Eye (tissue), 1 donor: ENCODE measurements around the gene ATF6.
A peak's percentile ranks its signal among the peaks of the same experiment; 100 is the strongest.

Experiments
- DNase-seq: peaks from one replicate; pipeline ENCODE4 v3.0.0-alpha.2; 2015

The ATF6 gene

GRCh38 chr1:161945306-161946060 lies 179.4 kb downstream of the ATF6 start:
- no peak for DNase-seq

- DNase-seq: peak; percentile 42
Measured at GRCh38 chr1:161946071-161946987, 180.2 kb downstream of the ATF6 start.

- no peak for DNase-seq
Measured at GRCh38 chr1:161948435-161948834, 182.3 kb downstream of the ATF6 start.

DNA sequence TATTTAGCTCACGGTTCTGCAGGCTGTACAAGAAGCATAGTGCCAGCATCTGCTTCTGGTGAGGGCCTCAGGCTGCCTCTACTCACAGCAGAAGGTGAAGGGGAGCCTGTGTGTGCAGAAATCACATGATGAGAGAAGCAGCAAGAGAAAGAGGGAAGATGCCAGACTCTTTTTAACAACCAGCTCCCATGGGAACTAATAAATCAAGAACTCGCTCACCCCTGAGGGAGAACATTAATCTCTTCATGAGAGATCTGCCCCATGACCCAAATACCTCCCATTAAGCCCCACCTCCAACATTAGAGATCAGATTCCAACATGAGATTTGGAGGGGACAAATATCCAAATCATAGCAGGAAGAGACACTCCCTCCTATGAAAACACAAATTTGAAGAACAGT lies 183.4 kb downstream of the ATF6 start:
- DNase-seq: no peak

GRCh38 chr1:161950377-161950776 lies 184.3 kb downstream of the ATF6 start:
- no peak for DNase-seq

DNA sequence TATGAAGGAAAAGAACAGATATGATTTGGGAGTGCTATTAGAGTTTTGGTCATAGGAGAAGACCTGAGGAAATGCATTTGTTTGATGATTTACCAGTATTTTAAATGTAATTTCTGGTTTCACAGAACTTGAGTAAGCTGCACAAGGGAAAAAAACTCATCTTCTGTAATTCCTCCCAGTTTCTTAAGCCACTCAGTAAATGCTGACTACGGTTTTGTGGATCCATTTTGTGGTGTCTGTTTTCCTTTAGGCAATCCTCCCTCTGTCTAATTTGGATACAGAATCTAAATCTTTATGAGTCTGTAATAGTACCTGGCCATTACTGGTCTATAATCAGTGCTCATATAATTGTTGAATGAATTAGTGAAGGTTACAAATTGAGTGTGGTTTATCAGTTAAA lies 185.5 kb downstream of the ATF6 start:
- no peak for DNase-seq

DNA sequence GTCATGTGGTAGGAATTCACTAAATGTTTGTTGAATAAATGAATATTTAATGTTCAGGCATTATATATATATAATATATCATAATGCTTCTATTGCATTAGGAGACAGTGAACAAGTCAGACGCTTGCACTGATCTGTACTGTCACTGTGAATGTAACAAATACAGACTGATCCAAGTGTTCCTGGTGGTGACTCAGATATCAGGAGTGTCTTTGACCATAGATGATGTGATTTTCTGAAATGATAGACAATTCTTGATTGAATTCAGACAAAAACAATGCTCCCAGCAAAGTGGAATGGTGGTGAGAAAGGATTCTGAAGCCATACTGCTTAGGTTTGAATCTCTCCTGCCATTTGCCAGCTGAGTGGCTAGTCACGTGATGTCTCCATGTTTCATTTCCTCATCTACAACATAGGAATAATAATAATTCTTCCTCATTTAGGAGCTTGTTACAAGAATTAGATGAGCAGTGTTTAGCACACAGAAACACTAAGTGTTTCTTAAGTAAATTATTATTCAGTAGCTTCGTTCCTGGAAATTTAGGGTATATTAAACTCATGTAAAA lies 186.6 kb downstream of the ATF6 start:
- DNase-seq: no peak

DNA sequence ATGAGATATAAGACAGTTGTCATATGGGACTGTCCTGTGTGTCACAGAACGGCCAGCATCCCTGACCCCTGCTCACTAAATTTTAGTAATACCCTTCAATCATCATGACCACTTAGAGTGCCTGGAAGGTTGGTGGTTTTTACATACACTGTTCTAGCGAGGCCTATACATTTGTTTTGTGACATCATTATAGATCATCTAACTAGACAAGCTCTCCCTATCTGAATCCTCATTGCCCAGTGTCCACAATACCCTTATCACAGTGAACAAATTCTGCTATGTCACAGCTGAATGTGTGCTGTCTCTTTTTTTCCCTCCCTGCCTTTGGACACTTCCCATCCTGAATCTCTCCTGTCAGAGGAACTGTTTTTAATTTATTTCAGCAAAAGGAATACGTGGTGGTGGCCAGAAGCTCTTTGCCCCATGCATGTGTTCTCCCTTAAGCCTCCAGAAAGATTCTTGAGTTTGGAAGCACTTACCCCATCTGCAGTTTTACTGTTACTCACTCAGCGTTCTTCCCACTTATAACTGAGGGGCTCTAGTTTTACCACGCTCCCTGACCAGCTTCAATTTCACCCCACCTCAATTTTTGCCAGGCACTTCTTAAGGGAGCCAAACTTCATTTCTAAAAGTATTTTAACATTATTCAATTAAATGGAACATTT lies 187.3 kb downstream of the ATF6 start:
- no peak for DNase-seq

- no peak for DNase-seq
Measured at GRCh38 chr1:161954050-161954449, 187.9 kb downstream of the ATF6 start.

GRCh38 chr1:161954466-161954865 lies 188.3 kb downstream of the ATF6 start:
- DNase-seq: no peak

- DNase-seq: no peak
Measured at GRCh38 chr1:161955606-161956005, 189.5 kb downstream of the ATF6 start.

DNA sequence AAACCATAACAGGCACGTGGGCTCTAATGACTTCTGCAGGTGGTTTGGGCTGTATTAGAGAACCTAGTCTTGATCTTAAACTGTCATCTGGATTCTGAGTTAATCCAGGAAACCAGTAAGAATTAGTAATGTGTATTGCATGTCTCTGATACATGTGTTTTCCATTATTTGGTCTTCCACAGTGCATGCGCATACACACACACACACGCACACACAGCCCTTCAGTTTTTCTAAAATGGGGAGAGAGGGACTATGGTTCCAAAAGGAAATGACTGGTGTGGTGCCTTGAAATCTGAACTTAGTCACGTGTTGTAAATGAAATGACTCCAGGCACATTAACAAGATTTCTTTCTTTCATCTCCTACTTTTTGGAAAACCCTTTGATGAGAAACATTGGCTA lies 190.0 kb downstream of the ATF6 start:
- peak; percentile 69 for DNase-seq

- DNase-seq: no peak
Measured at GRCh38 chr1:161956930-161957329, 190.8 kb downstream of the ATF6 start.

- DNase-seq: no peak
Measured at GRCh38 chr1:161958425-161958824, 192.3 kb downstream of the ATF6 start.

- DNase-seq: no peak
Measured at GRCh38 chr1:161962091-161962887, 196.2 kb downstream of the ATF6 start.

- no peak for DNase-seq
Measured at GRCh38 chr1:161966067-161966466, 199.9 kb downstream of the ATF6 start.

GRCh38 chr1:161970036-161970435 lies 203.9 kb downstream of the ATF6 start:
- no peak for DNase-seq

- no peak for DNase-seq
Measured at GRCh38 chr1:161970633-161971032, 204.5 kb downstream of the ATF6 start.

- DNase-seq: no peak
Measured at GRCh38 chr1:161972828-161973227, 206.7 kb downstream of the ATF6 start.

DNA sequence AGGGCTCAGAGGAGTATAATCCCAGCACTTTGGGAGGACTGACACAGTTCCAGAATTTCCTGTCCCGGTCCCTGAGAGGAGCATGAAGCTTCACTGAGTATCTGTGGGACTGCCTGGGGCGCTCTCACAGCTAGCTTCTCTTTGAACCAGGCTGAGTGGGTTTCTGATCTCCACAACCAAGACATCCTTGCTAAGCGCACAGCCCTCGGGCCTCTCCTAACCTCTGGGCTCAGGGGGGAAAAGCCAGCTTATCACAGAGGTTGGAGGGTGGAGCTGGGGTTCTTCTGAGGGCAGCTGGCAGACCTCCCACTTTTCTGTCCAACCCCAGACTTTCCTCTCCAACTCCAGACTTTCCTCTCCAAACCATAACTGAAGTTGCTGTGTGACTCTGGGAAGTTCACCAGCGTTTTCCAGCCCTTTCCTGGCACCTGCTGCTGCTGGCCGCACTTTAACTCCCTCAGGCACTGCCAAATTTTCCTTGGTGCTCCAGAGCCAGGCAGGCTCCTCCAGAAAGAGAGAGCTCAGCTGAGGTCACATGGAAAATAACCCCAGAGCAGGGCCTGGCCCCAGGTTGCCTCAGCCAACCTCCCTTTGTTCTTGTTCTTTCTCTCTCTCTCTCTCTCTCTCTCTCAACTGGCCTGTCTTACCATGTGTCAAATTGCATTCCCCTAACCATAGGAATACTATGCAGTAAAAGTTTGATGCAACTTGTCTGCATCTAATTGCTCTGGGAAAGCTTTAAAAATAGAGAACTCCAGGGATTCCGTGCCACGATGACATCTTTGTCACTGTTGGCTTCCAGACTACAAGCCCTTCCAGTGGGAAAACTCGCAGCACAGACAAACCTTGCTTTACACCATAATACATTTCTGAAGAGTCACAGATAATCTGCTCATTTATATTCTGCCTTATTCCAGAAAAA lies 208.1 kb downstream of the ATF6 start:
- DNase-seq: no peak
